ENCODE results near the gene TMC6. TPM values are rescaled to one million over a fixed set of nuclear protein-coding genes. Genes with fewer than 3 reads are reported as not detected.

The TMC6 gene
- total RNA-seq, 1 experiment from 2014 or later = 116 TPM

- DNase-seq = no peak
- intact Hi-C loops (cut with micrococcal nuclease; ENCODE audit: unreplicated experiment) = no loop called here
- Mint-ChIP-seq H3K27ac (ENCODE audit: unreplicated experiment) (no peak overlapping the region), H3K36me3 (ENCODE audit: insufficient read depth, unreplicated experiment) (peaks cover 8% of the 10 kb centered on the region), H3K4me3 (ENCODE audit: low read depth, unreplicated experiment) (no peak overlapping the region), H3K27me3 (ENCODE audit: unreplicated experiment) (no peaks in the 10 kb centered on the region), H3K9me3 (ENCODE audit: low read depth, unreplicated experiment) (no peaks in the 10 kb centered on the region), H3K4me1 (ENCODE audit: low read depth, unreplicated experiment) (no peaks in the 10 kb centered on the region)
- BruUV-seq (replicated peaks) = no TSS peak
- TF ChIP-seq CTCF (IDR thresholded peaks at IDR 0.05; ENCODE audit: unreplicated experiment) = no peak
- CTCF ChIA-PET = interaction anchor here (0.6 kb wide), 1 partner anchor 175 kb away, joined by 3 read pairs; no protein-coding TSS in a partner anchor
Measured at GRCh38 chr17:78101112-78101511, 27.4 kb downstream of the TMC6 start.

GRCh38 chr17:78096093-78096492 lies 32.5 kb downstream of the TMC6 start:
- no peaks in the 10 kb centered on the region for H3K27me3 Mint-ChIP-seq (ENCODE audit: unreplicated experiment)
- CTCF ChIA-PET = no interaction called here

GRCh38 chr17:78095035-78095434 lies 33.5 kb downstream of the TMC6 start:
- CTCF ChIA-PET = interaction anchor here (0.8 kb wide), 1 partner anchor 385 kb away, joined by 4 read pairs; no protein-coding TSS in a partner anchor
- DNase-seq = no peak
- no peak overlapping the region for H3K4me3 Mint-ChIP-seq (ENCODE audit: low read depth, unreplicated experiment)
- no TSS peak for BruUV-seq (replicated peaks)
- no peaks in the 10 kb centered on the region for H3K9me3 Mint-ChIP-seq (ENCODE audit: low read depth, unreplicated experiment)
- intact Hi-C loops (cut with micrococcal nuclease; ENCODE audit: unreplicated experiment) = no loop called here
- TF ChIP-seq CTCF (IDR thresholded peaks at IDR 0.05; ENCODE audit: unreplicated experiment) = no peak
- H3K4me1 Mint-ChIP-seq (ENCODE audit: low read depth, unreplicated experiment) = no peaks in the 10 kb centered on the region
- peaks cover 5% of the 10 kb centered on the region for H3K36me3 Mint-ChIP-seq (ENCODE audit: insufficient read depth, unreplicated experiment)
- H3K27me3 Mint-ChIP-seq (ENCODE audit: unreplicated experiment) = no peaks in the 10 kb centered on the region
- H3K27ac Mint-ChIP-seq (ENCODE audit: unreplicated experiment) = no peak overlapping the region

More at GRCh38 chr17:78096093-78096492, 32.5 kb downstream of the TMC6 start:
- Mint-ChIP-seq H3K27ac (ENCODE audit: unreplicated experiment) (no peak overlapping the region), H3K4me1 (ENCODE audit: low read depth, unreplicated experiment) (no peaks in the 10 kb centered on the region), H3K9me3 (ENCODE audit: low read depth, unreplicated experiment) (no peaks in the 10 kb centered on the region), H3K36me3 (ENCODE audit: insufficient read depth, unreplicated experiment) (peaks cover 6% of the 10 kb centered on the region), H3K4me3 (ENCODE audit: low read depth, unreplicated experiment) (no peak overlapping the region)
- intact Hi-C loops (cut with micrococcal nuclease; ENCODE audit: unreplicated experiment) = no loop called here
- BruUV-seq (replicated peaks) = no TSS peak
- no peak for DNase-seq
- no peak for TF ChIP-seq CTCF (IDR thresholded peaks at IDR 0.05; ENCODE audit: unreplicated experiment)

GRCh38 chr17:78092794-78093324 lies 35.7 kb downstream of the TMC6 start:
- TF ChIP-seq CTCF (IDR thresholded peaks at IDR 0.05; ENCODE audit: unreplicated experiment) = no peak
- CTCF ChIA-PET = interaction anchor here (0.6 kb wide), 2 partner anchors 95 to 334 kb away, joined by 3 to 5 read pairs; no protein-coding TSS in a partner anchor
- H3K27me3 Mint-ChIP-seq (ENCODE audit: unreplicated experiment) = no peaks in the 10 kb centered on the region
- intact Hi-C loops (cut with micrococcal nuclease; ENCODE audit: unreplicated experiment) = no loop called here
- no peak overlapping the region for H3K4me3 Mint-ChIP-seq (ENCODE audit: low read depth, unreplicated experiment)
- H3K4me1 Mint-ChIP-seq (ENCODE audit: low read depth, unreplicated experiment) = no peaks in the 10 kb centered on the region
- H3K27ac Mint-ChIP-seq (ENCODE audit: unreplicated experiment) = no peak overlapping the region
- DNase-seq = no peak
- BruUV-seq (replicated peaks) = no TSS peak
- peaks cover 5% of the 10 kb centered on the region for H3K36me3 Mint-ChIP-seq (ENCODE audit: insufficient read depth, unreplicated experiment)
- H3K9me3 Mint-ChIP-seq (ENCODE audit: low read depth, unreplicated experiment) = no peaks in the 10 kb centered on the region
